Measurements from ENCODE around the gene NRN1L. TPM values are rescaled to one million over a fixed set of nuclear protein-coding genes. Genes with fewer than 3 reads are reported as not detected.

The NRN1L gene
- total and polyA plus RNA-seq, 2 donors = 1.9 TPM; not detected in 1

- 87% methylated on average over 7 of the region's 7 CpGs for WGBS
- no peaks in the 10 kb centered on the region for H3K36me3 ChIP-seq (ENCODE audit: insufficient read depth)
Measured at GRCh38 chr16:67869653-67870052, 15.0 kb upstream of the NRN1L start.

GRCh38 chr16:67871256-67871655, 13.4 kb upstream of the NRN1L start:
- H3K4me1 ChIP-seq (ENCODE audit: insufficient read depth) = peaks cover 2% of the 10 kb centered on the region
- H3K27ac ChIP-seq (ENCODE audit: low read depth) = no peak overlapping the region
- WGBS = 73% methylated on average over 3 of the region's 3 CpGs
- no peaks in the 10 kb centered on the region for H3K36me3 ChIP-seq (ENCODE audit: insufficient read depth)
- no peak overlapping the region for H3K4me3 ChIP-seq (ENCODE audit: low read depth, low read length)
- no peak for DNase-seq (ENCODE audit: extremely low spot score)

More at GRCh38 chr16:67869653-67870052, 15.0 kb upstream of the NRN1L start:
- DNase-seq (ENCODE audit: extremely low spot score) = no peak
- H3K4me3 ChIP-seq (ENCODE audit: low read depth, low read length) = no peak overlapping the region
- H3K4me1 ChIP-seq (ENCODE audit: insufficient read depth) = peaks cover 2% of the 10 kb centered on the region
- no peak overlapping the region for H3K27ac ChIP-seq (ENCODE audit: low read depth)

- peaks cover 2% of the 10 kb centered on the region for H3K4me1 ChIP-seq (ENCODE audit: insufficient read depth)
- H3K36me3 ChIP-seq (ENCODE audit: insufficient read depth) = no peaks in the 10 kb centered on the region
- no peak for DNase-seq (ENCODE audit: extremely low spot score)
- 53% methylated on average over 2 of the region's 2 CpGs for WGBS
- no peak overlapping the region for H3K27ac ChIP-seq (ENCODE audit: low read depth)
- no peak overlapping the region for H3K4me3 ChIP-seq (ENCODE audit: low read depth, low read length)
Measured at GRCh38 chr16:67872131-67872630, 12.5 kb upstream of the NRN1L start.

- 2% methylated on average over 72 of the region's 72 CpGs for WGBS
- peaks cover 4% of the 10 kb centered on the region for H3K36me3 ChIP-seq (ENCODE audit: insufficient read depth)
- DNase-seq (ENCODE audit: extremely low spot score) = no peak
- peaks cover 2% of the 10 kb centered on the region for H3K4me1 ChIP-seq (ENCODE audit: insufficient read depth)
- peak within 1 kb of the TSS; percentile 76 for H3K27ac ChIP-seq (ENCODE audit: low read depth)
- H3K4me3 ChIP-seq (ENCODE audit: low read depth, low read length) = peak within 1 kb of the TSS; percentile 94
Measured at GRCh38 chr16:67872631-67873434, 11.9 kb upstream of the NRN1L start, which contains the start of gene EDC4. Gene EDC4, plus strand, starts transcription at chr16:67873052. Its CDS starts 210 bp downstream, at chr16:67873262.

GRCh38 chr16:67873435-67874370, 11.0 kb upstream of the NRN1L start:
- no peak for DNase-seq (ENCODE audit: extremely low spot score)
- peak overlapping the region; percentile 76 for H3K27ac ChIP-seq (ENCODE audit: low read depth)
- peaks cover 2% of the 10 kb centered on the region for H3K4me1 ChIP-seq (ENCODE audit: insufficient read depth)
- peak overlapping the region; percentile 94 for H3K4me3 ChIP-seq (ENCODE audit: low read depth, low read length)
- H3K36me3 ChIP-seq (ENCODE audit: insufficient read depth) = peaks cover 4% of the 10 kb centered on the region
- 14% methylated on average over 23 of the region's 23 CpGs for WGBS

- WGBS = 71% methylated on average over 3 of the region's 3 CpGs
- H3K4me1 ChIP-seq (ENCODE audit: insufficient read depth) = peaks cover 2% of the 10 kb centered on the region
- H3K36me3 ChIP-seq (ENCODE audit: insufficient read depth) = peaks cover 4% of the 10 kb centered on the region
- no peak overlapping the region for H3K4me3 ChIP-seq (ENCODE audit: low read depth, low read length)
- no peak for DNase-seq (ENCODE audit: extremely low spot score)
- H3K27ac ChIP-seq (ENCODE audit: low read depth) = no peak overlapping the region
Measured at GRCh38 chr16:67874372-67874771, 10.3 kb upstream of the NRN1L start.

GRCh38 chr16:67877064-67877463, 7.6 kb upstream of the NRN1L start:
- peaks cover 15% of the 10 kb centered on the region for H3K36me3 ChIP-seq (ENCODE audit: insufficient read depth)
- WGBS = 92% methylated on average over 11 of the region's 11 CpGs

GRCh38 chr16:67878232-67878631, 6.5 kb upstream of the NRN1L start:
- WGBS = 94% methylated on average over 6 of the region's 6 CpGs
- DNase-seq (ENCODE audit: extremely low spot score) = no peak
- no peak overlapping the region for H3K4me3 ChIP-seq (ENCODE audit: low read depth, low read length)
- H3K27ac ChIP-seq (ENCODE audit: low read depth) = no peak overlapping the region
- peaks cover 15% of the 10 kb centered on the region for H3K36me3 ChIP-seq (ENCODE audit: insufficient read depth)
- H3K4me1 ChIP-seq (ENCODE audit: insufficient read depth) = peaks cover 2% of the 10 kb centered on the region

More at GRCh38 chr16:67877064-67877463, 7.6 kb upstream of the NRN1L start:
- Histone ChIP-seq H3K4me1 (ENCODE audit: insufficient read depth) (peaks cover 2% of the 10 kb centered on the region), H3K4me3 (ENCODE audit: low read depth, low read length) (no peak overlapping the region), H3K27ac (ENCODE audit: low read depth) (no peak overlapping the region)
- DNase-seq (ENCODE audit: extremely low spot score) = no peak

- H3K4me1 ChIP-seq (ENCODE audit: insufficient read depth) = peaks cover 2% of the 10 kb centered on the region
- no peak overlapping the region for H3K4me3 ChIP-seq (ENCODE audit: low read depth, low read length)
- WGBS = 97% methylated on average over 9 of the region's 9 CpGs
Measured at GRCh38 chr16:67878846-67879245, 5.8 kb upstream of the NRN1L start.

GRCh38 chr16:67879462-67879861, 5.2 kb upstream of the NRN1L start:
- Histone ChIP-seq H3K36me3 (ENCODE audit: insufficient read depth) (peaks cover 15% of the 10 kb centered on the region), H3K4me3 (ENCODE audit: low read depth, low read length) (no peak overlapping the region), H3K27ac (ENCODE audit: low read depth) (no peak overlapping the region), H3K4me1 (ENCODE audit: insufficient read depth) (peaks cover under 1% of the 10 kb centered on the region)
- DNase-seq (ENCODE audit: extremely low spot score) = no peak
- WGBS = 93% methylated on average over 12 of the region's 12 CpGs

More at GRCh38 chr16:67878846-67879245, 5.8 kb upstream of the NRN1L start:
- no peak for DNase-seq (ENCODE audit: extremely low spot score)
- Histone ChIP-seq H3K27ac (ENCODE audit: low read depth) (no peak overlapping the region), H3K36me3 (ENCODE audit: insufficient read depth) (peaks cover 15% of the 10 kb centered on the region)

GRCh38 chr16:67879936-67880335, 4.7 kb upstream of the NRN1L start:
- DNase-seq (ENCODE audit: extremely low spot score) = no peak
- H3K36me3 ChIP-seq (ENCODE audit: insufficient read depth) = peaks cover 15% of the 10 kb centered on the region
- WGBS = 85% methylated on average over 5 of the region's 5 CpGs
- no peak overlapping the region for H3K4me3 ChIP-seq (ENCODE audit: low read depth, low read length)
- no peaks in the 10 kb centered on the region for H3K4me1 ChIP-seq (ENCODE audit: insufficient read depth)
- no peak overlapping the region for H3K27ac ChIP-seq (ENCODE audit: low read depth)

- no peak overlapping the region for H3K27ac ChIP-seq (ENCODE audit: low read depth)
- no peak overlapping the region for H3K4me3 ChIP-seq (ENCODE audit: low read depth, low read length)
- 90% methylated on average over 13 of the region's 13 CpGs for WGBS
- no peak for DNase-seq (ENCODE audit: extremely low spot score)
- peaks cover 15% of the 10 kb centered on the region for H3K36me3 ChIP-seq (ENCODE audit: insufficient read depth)
- H3K4me1 ChIP-seq (ENCODE audit: insufficient read depth) = no peaks in the 10 kb centered on the region
Measured at GRCh38 chr16:67880584-67880983, 4.1 kb upstream of the NRN1L start.

- peaks cover 15% of the 10 kb centered on the region for H3K36me3 ChIP-seq (ENCODE audit: insufficient read depth)
- H3K4me3 ChIP-seq (ENCODE audit: low read depth, low read length) = no peak overlapping the region
- 89% methylated on average over 21 of the region's 21 CpGs for WGBS
- DNase-seq (ENCODE audit: extremely low spot score) = no peak
- H3K4me1 ChIP-seq (ENCODE audit: insufficient read depth) = no peaks in the 10 kb centered on the region
- no peak overlapping the region for H3K27ac ChIP-seq (ENCODE audit: low read depth)
Measured at GRCh38 chr16:67881621-67882161, 3.0 kb upstream of the NRN1L start.
